ENCODE results near the gene ATE1. TPM values are rescaled to one million over a fixed set of nuclear protein-coding genes. Genes with fewer than 3 reads are reported as not detected.
"Not testable (repeated sequence)": the region's sequence is repeated elsewhere in the genome, so short reads cannot be mapped to it uniquely, and the experiment has no call there.

Gene ATE1
- total RNA-seq, 2 donors from 2014 or later: 25.6 to 32.4 TPM

GRCh38 chr10:121844537-121844936 is 83.3 kb downstream of the ATE1 start:
- intact Hi-C loops (cut with DNase I): no loop called here
- DNase-seq (ENCODE audit: low spot score): no peak

GRCh38 chr10:121843379-121843778 is 84.5 kb downstream of the ATE1 start:
- DNase-seq (ENCODE audit: low spot score): no peak
- intact Hi-C loops (cut with DNase I): no loop called here

- intact Hi-C loops (cut with DNase I): no loop called here
- DNase-seq (ENCODE audit: low spot score): no peak
These were observed 86.0 kb downstream of the ATE1 start for GRCh38 chr10:121841862-121842261.

GRCh38 chr10:121838931-121839330 is 88.9 kb downstream of the ATE1 start:
- intact Hi-C loops (cut with DNase I): loop anchor here in 1 of 2 donors (2.0 kb wide), 1 partner anchor 72 kb away; no protein-coding TSS in a partner anchor
- no peak for DNase-seq (ENCODE audit: low spot score)

GRCh38 chr10:121838149-121838548 is 89.7 kb downstream of the ATE1 start:
- DNase-seq (ENCODE audit: low spot score): no peak
- intact Hi-C loops (cut with DNase I): loop anchor here in 1 of 2 donors (2.0 kb wide), 1 partner anchor 73 kb away; no protein-coding TSS in a partner anchor

- intact Hi-C loops (cut with DNase I): no loop called here
- DNase-seq (ENCODE audit: low spot score): no peak
These were observed 91.7 kb downstream of the ATE1 start for GRCh38 chr10:121836171-121836570.

GRCh38 chr10:121835376-121835775 is 92.5 kb downstream of the ATE1 start:
- no peak for DNase-seq (ENCODE audit: low spot score)
- intact Hi-C loops (cut with DNase I): no loop called here

- DNase-seq (ENCODE audit: low spot score): no peak
- intact Hi-C loops (cut with DNase I): no loop called here
These were observed 93.1 kb downstream of the ATE1 start for GRCh38 chr10:121834757-121835156.

GRCh38 chr10:121833387-121833786 is 94.4 kb downstream of the ATE1 start:
- DNase-seq (ENCODE audit: low spot score): no peak
- intact Hi-C loops (cut with DNase I): no loop called here

GRCh38 chr10:121832647-121833046 is 95.2 kb downstream of the ATE1 start:
- intact Hi-C loops (cut with DNase I): no loop called here
- no peak for DNase-seq (ENCODE audit: low spot score)

- intact Hi-C loops (cut with DNase I): no loop called here
- no peak for DNase-seq (ENCODE audit: low spot score)
These were observed 96.1 kb downstream of the ATE1 start for GRCh38 chr10:121831777-121832176.

GRCh38 chr10:121831237-121831636 is 96.6 kb downstream of the ATE1 start:
- intact Hi-C loops (cut with DNase I): no loop called here
- no peak for DNase-seq (ENCODE audit: low spot score)

- intact Hi-C loops (cut with DNase I): no loop called here
These were observed 97.7 kb downstream of the ATE1 start for GRCh38 chr10:121830101-121830500.

GRCh38 chr10:121828045-121828444 is 99.8 kb downstream of the ATE1 start:
- DNase-seq (ENCODE audit: low spot score): no peak
- intact Hi-C loops (cut with DNase I): no loop called here

More at GRCh38 chr10:121830101-121830500, 97.7 kb downstream of the ATE1 start:
- DNase-seq (ENCODE audit: low spot score): no peak

GRCh38 chr10:121826773-121827172 is 101.1 kb downstream of the ATE1 start:
- intact Hi-C loops (cut with DNase I); DNase-seq (ENCODE audit: low spot score): not testable (repeated sequence)

- intact Hi-C loops (cut with DNase I): no loop called here
These were observed 103.8 kb downstream of the ATE1 start for GRCh38 chr10:121823993-121824463.

GRCh38 chr10:121822724-121823123 is 105.1 kb downstream of the ATE1 start:
- intact Hi-C loops (cut with DNase I): no loop called here
- no peak for DNase-seq (ENCODE audit: low spot score)

More at GRCh38 chr10:121823993-121824463, 103.8 kb downstream of the ATE1 start:
- no peak for DNase-seq (ENCODE audit: low spot score)

GRCh38 chr10:121822180-121822579 is 105.7 kb downstream of the ATE1 start:
- no peak for DNase-seq (ENCODE audit: low spot score)
- intact Hi-C loops (cut with DNase I): no loop called here

GRCh38 chr10:121819049-121819448 is 108.8 kb downstream of the ATE1 start:
- intact Hi-C loops (cut with DNase I): no loop called here

GRCh38 chr10:121818599-121818998 is 109.2 kb downstream of the ATE1 start:
- intact Hi-C loops (cut with DNase I): no loop called here
- no peak for DNase-seq (ENCODE audit: low spot score)

More at GRCh38 chr10:121819049-121819448, 108.8 kb downstream of the ATE1 start:
- DNase-seq (ENCODE audit: low spot score): no peak

- no peak for DNase-seq (ENCODE audit: low spot score)
- intact Hi-C loops (cut with DNase I): no loop called here
These were observed 111.6 kb downstream of the ATE1 start for GRCh38 chr10:121816197-121816596.

GRCh38 chr10:121813857-121814256 is 114.0 kb downstream of the ATE1 start:
- intact Hi-C loops (cut with DNase I): no loop called here
- no peak for DNase-seq (ENCODE audit: low spot score)
